ELR (cell line): ENCODE measurements around the gene ATP8B4.

Experiments used
- DNase-seq: peaks from one replicate; pipeline ENCODE4 v3.0.0-alpha.2; 2015; ENCODE audit warnings: low read depth

ATP8B4 gene

DNA sequence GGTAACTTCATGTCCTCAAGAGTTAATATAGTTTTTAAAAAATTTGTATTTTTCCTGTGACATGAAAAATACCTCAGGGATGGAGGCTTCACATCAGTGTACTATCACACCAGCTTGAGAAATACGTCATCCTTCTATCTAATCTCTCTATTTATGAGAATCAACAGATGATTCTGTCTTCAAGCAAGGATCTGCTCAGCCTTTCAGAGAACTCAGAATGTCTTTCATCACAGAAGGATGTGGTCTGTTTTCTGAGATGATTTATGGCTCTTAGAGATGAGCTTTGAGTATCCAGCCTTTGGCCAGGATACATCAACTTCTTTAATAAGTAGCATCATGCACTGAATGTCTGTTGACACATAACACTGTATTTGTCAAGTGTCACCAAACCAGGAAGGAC is 304.3 kb downstream of the ATP8B4 start:
- DNase-seq: no peak

DNA sequence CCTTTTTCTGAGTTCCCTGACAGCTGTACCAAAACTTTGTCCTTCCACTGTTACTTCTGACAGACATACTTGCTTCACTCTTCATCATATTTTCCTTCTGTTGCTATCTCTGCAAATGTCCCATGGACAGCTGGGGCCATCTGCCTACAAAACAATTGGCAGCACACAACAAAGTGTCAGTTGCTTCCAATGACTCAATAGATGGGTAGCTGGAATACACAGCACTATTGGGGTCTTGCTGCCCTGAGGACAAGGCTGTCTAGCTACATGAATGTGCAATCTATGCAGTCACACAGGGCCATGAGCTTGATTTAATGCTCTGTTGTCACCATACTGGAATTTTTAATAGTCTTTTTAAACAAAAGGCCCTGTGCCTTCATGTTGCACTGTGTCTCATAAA is 305.4 kb downstream of the ATP8B4 start:
- DNase-seq: no peak

DNA sequence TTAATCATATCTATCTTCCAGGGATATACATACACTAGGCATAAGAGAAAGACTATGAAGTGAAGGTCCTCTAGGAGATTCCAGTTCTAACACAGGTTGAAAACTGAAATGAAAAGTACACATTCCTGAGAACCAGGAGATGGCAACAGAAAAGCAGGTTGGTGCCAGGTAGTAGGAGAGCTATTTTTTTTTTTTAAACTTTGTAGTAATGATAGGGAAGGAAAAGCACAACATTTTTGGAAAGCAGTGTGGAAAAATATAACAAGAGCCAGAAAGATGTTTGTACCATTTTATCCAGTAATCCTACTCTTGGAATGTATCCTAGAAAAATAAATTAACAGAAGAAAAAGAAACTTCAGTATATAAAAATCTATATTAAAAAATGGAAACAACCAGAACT is 308.3 kb downstream of the ATP8B4 start:
- DNase-seq: no peak

DNA sequence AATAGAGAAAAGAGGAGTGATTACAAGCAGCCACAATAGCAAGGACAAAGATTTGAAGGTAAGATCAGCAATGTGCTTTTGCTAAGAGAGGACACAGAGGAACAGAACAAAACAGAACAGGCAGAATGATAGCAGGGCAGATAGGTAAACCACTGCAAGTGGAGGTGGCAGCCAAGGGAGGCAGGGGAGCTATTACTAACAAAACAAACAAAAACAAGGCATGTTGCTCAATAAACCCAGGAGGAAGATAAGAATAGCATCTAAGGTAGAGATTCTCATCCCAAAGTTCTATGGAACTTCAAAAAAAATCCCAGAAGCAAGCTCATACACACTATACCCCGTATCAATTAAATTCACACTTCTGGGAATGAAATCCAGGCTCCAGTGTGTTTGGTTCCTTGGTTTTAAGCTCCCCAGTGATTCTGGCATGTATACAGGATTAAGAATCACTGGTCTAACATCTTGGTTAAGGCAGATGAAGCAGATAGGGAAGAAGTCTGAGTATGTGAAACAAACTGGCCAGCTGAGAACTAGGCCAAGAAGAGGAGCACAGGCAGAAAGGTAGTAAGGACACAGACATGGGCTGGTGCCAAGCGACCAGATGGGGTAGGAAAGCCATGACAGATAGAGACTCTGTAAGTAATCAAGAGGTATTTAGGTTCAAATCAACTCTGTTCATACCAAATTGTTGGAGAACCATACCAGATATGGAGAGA is 309.0 kb downstream of the ATP8B4 start:
- DNase-seq: no peak

DNA sequence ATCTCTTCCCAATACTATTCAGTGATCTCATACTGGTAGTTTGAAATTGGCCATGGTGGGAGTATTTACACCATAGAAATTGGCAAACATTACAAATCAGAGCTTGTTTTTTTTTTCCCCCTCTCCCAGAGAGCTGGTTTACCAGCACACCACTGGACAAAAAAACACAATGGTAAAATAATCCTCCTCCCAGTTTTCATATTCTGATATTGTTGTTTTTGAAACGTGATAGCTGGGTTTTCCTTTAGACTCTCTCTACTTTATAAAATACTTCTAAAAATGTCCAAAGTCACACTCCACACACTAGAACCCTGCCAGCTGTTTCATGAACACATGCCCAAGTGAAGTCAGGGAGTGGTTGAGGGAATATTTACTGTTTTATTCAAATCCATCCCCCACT is 310.7 kb downstream of the ATP8B4 start:
- DNase-seq: no peak
